Measurements from ENCODE around the gene DPP8.
A peak's percentile ranks its signal among the peaks of the same experiment; 100 is the strongest.

Gene DPP8

GRCh38 chr15:65409036-65409631, 108.4 kb downstream of the DPP8 start:
- Histone ChIP-seq H3K27ac (peak overlapping the region in 8 of 11 experiments; percentile 26 to 66 (median 40); a peak in 12 of 22 replicates), H3K4me1 (peaks cover 36 to 55% (median 46%) of the 10 kb centered on the region in 10 experiments), H3K36me3 (no peaks in the 10 kb centered on the region), H3K27me3 (0 out of 22 replicates have a peak, but pooled peaks cover 0 to 3% (median 0%) of the 10 kb centered on the region in 11 experiments), H3K4me3 (no peak overlapping the region), H3K4me2 (peak overlapping the region; percentile 71 to 93 (median 83)), H3K9ac (peak overlapping the region in 2 of 11 experiments; percentile 9 to 35; a peak in 1 of 22 replicates), H3K9me3 (replicated peaks in 1 of 11) (no peaks in the 10 kb centered on the region), H4K20me1 (peaks cover 0 to 7% (median 0%) of the 10 kb centered on the region in 11 experiments; a peak in 2 of 22 replicates)
- no peak for TF ChIP-seq Cebpa-rat (IDR thresholded peaks at IDR 0.05)

- no peaks in the 10 kb centered on the region for H3K9me3 ChIP-seq (replicated peaks in 1 of 11)
- no peak overlapping the region for H3K4me3 ChIP-seq
- H3K4me2 ChIP-seq, result peak overlapping the region; percentile 71 to 93 (median 83)
- peak overlapping the region in 6 of 11 experiments; percentile 26 to 66 (median 46); a peak in 8 of 22 replicates for H3K27ac ChIP-seq
- peaks cover 36 to 55% (median 46%) of the 10 kb centered on the region in 10 experiments for H3K4me1 ChIP-seq
- no peak for TF ChIP-seq Cebpa-rat (IDR thresholded peaks at IDR 0.05)
- H4K20me1 ChIP-seq, result peaks cover 0 to 7% (median 0%) of the 10 kb centered on the region in 11 experiments; a peak in 2 of 22 replicates
- H3K36me3 ChIP-seq, result no peaks in the 10 kb centered on the region
- H3K9ac ChIP-seq, result peak overlapping the region in 1 of 11 experiments; percentile 35; a peak in 1 of 22 replicates
- 0 out of 22 replicates have a peak, but pooled peaks cover 0 to 3% (median 0%) of the 10 kb centered on the region in 11 experiments for H3K27me3 ChIP-seq
Measured at GRCh38 chr15:65408324-65409035, 109.0 kb downstream of the DPP8 start.

- Histone ChIP-seq H3K9me3 (replicated peaks in 1 of 11) (no peaks in the 10 kb centered on the region), H4K20me1 (peaks cover 0 to 7% (median 0%) of the 10 kb centered on the region in 11 experiments; a peak in 2 of 22 replicates), H3K9ac (no peak overlapping the region), H3K4me3 (no peak overlapping the region), H3K36me3 (no peaks in the 10 kb centered on the region), H3K27ac (no peak overlapping the region), H3K27me3 (0 out of 22 replicates have a peak, but pooled peaks cover 0 to 3% (median 0%) of the 10 kb centered on the region in 11 experiments), H3K4me1 (peaks cover 36 to 56% (median 46%) of the 10 kb centered on the region in 10 experiments), H3K4me2 (peak overlapping the region; percentile 27 to 66 (median 52))
- TF ChIP-seq Cebpa-rat (IDR thresholded peaks at IDR 0.05), result no peak
Measured at GRCh38 chr15:65406424-65407000, 111.0 kb downstream of the DPP8 start.

GRCh38 chr15:65405791-65406423, 111.6 kb downstream of the DPP8 start:
- no peaks in the 10 kb centered on the region for H3K36me3 ChIP-seq
- no peak overlapping the region for H3K4me3 ChIP-seq
- H3K4me2 ChIP-seq, result peak overlapping the region; percentile 27 to 66 (median 52)
- H4K20me1 ChIP-seq, result peaks cover 0 to 7% (median 0%) of the 10 kb centered on the region in 11 experiments; a peak in 2 of 22 replicates
- H3K9ac ChIP-seq, result no peak overlapping the region
- TF ChIP-seq Cebpa-rat (IDR thresholded peaks at IDR 0.05), result no peak
- no peak overlapping the region for H3K27ac ChIP-seq
- peaks cover 42 to 57% (median 52%) of the 10 kb centered on the region in 10 experiments for H3K4me1 ChIP-seq
- H3K9me3 ChIP-seq (replicated peaks in 1 of 11), result no peaks in the 10 kb centered on the region
- 0 out of 22 replicates have a peak, but pooled peaks cover 0 to 3% (median 0%) of the 10 kb centered on the region in 11 experiments for H3K27me3 ChIP-seq

- Histone ChIP-seq H3K4me2 (no peak overlapping the region; a peak in 1 of 22 replicates), H3K4me1 (peaks cover 34 to 48% (median 42%) of the 10 kb centered on the region in 10 experiments), H3K4me3 (no peak overlapping the region), H3K36me3 (no peaks in the 10 kb centered on the region), H3K9me3 (replicated peaks in 1 of 11) (no peaks in the 10 kb centered on the region), H3K9ac (no peak overlapping the region), H3K27me3 (no peaks in the 10 kb centered on the region), H3K27ac (no peak overlapping the region), H4K20me1 (peaks cover 0 to 4% (median 0%) of the 10 kb centered on the region in 11 experiments; a peak in 1 of 22 replicates)
- no peak for TF ChIP-seq Cebpa-rat (IDR thresholded peaks at IDR 0.05)
Measured at GRCh38 chr15:65404186-65404872, 113.2 kb downstream of the DPP8 start.

GRCh38 chr15:65402961-65403360, 114.5 kb downstream of the DPP8 start:
- no peaks in the 10 kb centered on the region for H3K36me3 ChIP-seq
- no peak for TF ChIP-seq Cebpa-rat (IDR thresholded peaks at IDR 0.05)
- no peak overlapping the region for H3K27ac ChIP-seq
- H3K27me3 ChIP-seq, result no peaks in the 10 kb centered on the region
- H3K9ac ChIP-seq, result no peak overlapping the region
- H3K4me1 ChIP-seq, result peaks cover 21 to 34% (median 28%) of the 10 kb centered on the region in 10 experiments
- H4K20me1 ChIP-seq, result no peaks in the 10 kb centered on the region
- H3K4me3 ChIP-seq, result no peak overlapping the region
- H3K4me2 ChIP-seq, result no peak overlapping the region
- H3K9me3 ChIP-seq (replicated peaks in 1 of 11), result no peaks in the 10 kb centered on the region

- Histone ChIP-seq H3K4me2 (no peak overlapping the region), H3K36me3 (no peaks in the 10 kb centered on the region), H4K20me1 (no peaks in the 10 kb centered on the region), H3K4me3 (no peak overlapping the region), H3K9ac (no peak overlapping the region), H3K27ac (no peak overlapping the region), H3K9me3 (replicated peaks in 1 of 11) (no peaks in the 10 kb centered on the region), H3K4me1 (peaks cover 15 to 29% (median 22%) of the 10 kb centered on the region in 10 experiments), H3K27me3 (peaks cover 0 to 7% (median 6%) of the 10 kb centered on the region in 11 experiments; a peak in 16 of 22 replicates)
- TF ChIP-seq Cebpa-rat (IDR thresholded peaks at IDR 0.05), result no peak
Measured at GRCh38 chr15:65401611-65402240, 115.8 kb downstream of the DPP8 start.

Data from BLaER1 treated with 17β-estradiol and CSF1 and Interleukin-3, amounts not matched to agents 10 nM and 100 nM (cell line).